ENCODE results near the gene POMT1. TPM values are rescaled to one million over a fixed set of nuclear protein-coding genes. Genes with fewer than 3 reads are reported as not detected.

POMT1 gene
- total RNA-seq, 4 donors from 2014 or later: 33.3 to 45.9 (median 38.0) TPM

- WGBS, 2 donors: 53 to 62% methylated on average over 8 of the region's 8 CpGs
- no peak overlapping the region for H3K27ac ChIP-seq
- H3K9me3 ChIP-seq: no peaks in the 10 kb centered on the region
- TF ChIP-seq EP300 (IDR thresholded peaks at IDR 0.05) (no peak), POLR2A (IDR thresholded peaks at IDR 0.05) (no peak)
- TF ChIP-seq, protein P1, sequence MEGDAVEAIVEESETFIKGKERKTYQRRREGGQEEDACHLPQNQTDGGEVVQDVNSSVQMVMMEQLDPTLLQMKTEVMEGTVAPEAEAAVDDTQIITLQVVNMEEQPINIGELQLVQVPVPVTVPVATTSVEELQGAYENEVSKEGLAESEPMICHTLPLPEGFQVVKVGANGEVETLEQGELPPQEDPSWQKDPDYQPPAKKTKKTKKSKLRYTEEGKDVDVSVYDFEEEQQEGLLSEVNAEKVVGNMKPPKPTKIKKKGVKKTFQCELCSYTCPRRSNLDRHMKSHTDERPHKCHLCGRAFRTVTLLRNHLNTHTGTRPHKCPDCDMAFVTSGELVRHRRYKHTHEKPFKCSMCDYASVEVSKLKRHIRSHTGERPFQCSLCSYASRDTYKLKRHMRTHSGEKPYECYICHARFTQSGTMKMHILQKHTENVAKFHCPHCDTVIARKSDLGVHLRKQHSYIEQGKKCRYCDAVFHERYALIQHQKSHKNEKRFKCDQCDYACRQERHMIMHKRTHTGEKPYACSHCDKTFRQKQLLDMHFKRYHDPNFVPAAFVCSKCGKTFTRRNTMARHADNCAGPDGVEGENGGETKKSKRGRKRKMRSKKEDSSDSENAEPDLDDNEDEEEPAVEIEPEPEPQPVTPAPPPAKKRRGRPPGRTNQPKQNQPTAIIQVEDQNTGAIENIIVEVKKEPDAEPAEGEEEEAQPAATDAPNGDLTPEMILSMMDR (IDR thresholded peaks at IDR 0.05): no peak
- peaks cover 0 to 3% of the 10 kb centered on the region in 2 donors for H3K27me3 ChIP-seq
- peaks cover 0 to 12% (median 9%) of the 10 kb centered on the region in 4 donors for H3K4me1 ChIP-seq
- no peaks in the 10 kb centered on the region for H3K36me3 ChIP-seq
- no peak overlapping the region for H3K4me3 ChIP-seq
- DNase-seq (ENCODE audit: low spot score in 2 of 2): no peak
Measured at GRCh38 chr9:131534721-131535237, 32.1 kb downstream of the POMT1 start.

DNA sequence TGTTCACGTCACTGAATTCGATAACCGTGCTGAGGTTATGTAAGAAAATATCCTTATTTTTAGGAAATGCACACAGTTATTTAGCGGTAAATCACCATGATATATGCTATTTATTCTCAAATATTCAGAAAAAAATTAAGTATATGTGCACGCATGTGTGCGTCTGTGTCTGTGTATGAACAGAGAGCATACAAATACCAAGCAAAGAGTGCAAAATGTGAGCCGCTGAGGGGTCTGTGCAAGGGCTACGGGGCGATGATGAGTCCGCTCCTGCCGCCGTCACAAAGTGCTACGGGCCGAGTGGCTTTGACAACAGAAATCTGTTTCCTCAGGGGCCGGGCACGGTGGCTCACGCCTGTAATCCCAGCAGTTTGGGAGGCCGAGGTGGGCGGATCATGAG is 35.2 kb downstream of the POMT1 start:
- H3K27me3 ChIP-seq: peaks cover 0 to 3% of the 10 kb centered on the region in 2 donors
- peaks cover 0 to 12% (median 5%) of the 10 kb centered on the region in 4 donors for H3K9me3 ChIP-seq
- DNase-seq (ENCODE audit: low spot score in 2 of 2): no peak
- H3K27ac ChIP-seq: no peak overlapping the region
- no peaks in the 10 kb centered on the region for H3K4me1 ChIP-seq
- 93 to 94% methylated on average over 19 of the region's 19 CpGs for WGBS, 2 donors
- TF ChIP-seq, protein P1 (IDR thresholded peaks at IDR 0.05): no peak
- H3K36me3 ChIP-seq: no peaks in the 10 kb centered on the region
- H3K4me3 ChIP-seq: no peak overlapping the region

- 92 to 93% methylated on average over 7 of the region's 7 CpGs for whole genome bisulfite sequencing, 2 donors
- H3K4me1 ChIP-seq: no peaks in the 10 kb centered on the region
- no peak for DNase-seq (ENCODE audit: low spot score in 2 of 2)
- no peak overlapping the region for H3K4me3 ChIP-seq
- H3K27me3 ChIP-seq: peaks cover 0 to 9% of the 10 kb centered on the region in 2 donors
- no peak for TF ChIP-seq EP300 (IDR thresholded peaks at IDR 0.05)
- no peak for TF ChIP-seq POLR2A (IDR thresholded peaks at IDR 0.05)
- TF ChIP-seq, protein P1 (IDR thresholded peaks at IDR 0.05): no peak
- H3K9me3 ChIP-seq: peaks cover 0 to 26% (median 8%) of the 10 kb centered on the region in 4 donors
- H3K36me3 ChIP-seq: no peaks in the 10 kb centered on the region
- H3K27ac ChIP-seq: no peak overlapping the region
Measured at GRCh38 chr9:131539223-131539923, 36.7 kb downstream of the POMT1 start.

DNA sequence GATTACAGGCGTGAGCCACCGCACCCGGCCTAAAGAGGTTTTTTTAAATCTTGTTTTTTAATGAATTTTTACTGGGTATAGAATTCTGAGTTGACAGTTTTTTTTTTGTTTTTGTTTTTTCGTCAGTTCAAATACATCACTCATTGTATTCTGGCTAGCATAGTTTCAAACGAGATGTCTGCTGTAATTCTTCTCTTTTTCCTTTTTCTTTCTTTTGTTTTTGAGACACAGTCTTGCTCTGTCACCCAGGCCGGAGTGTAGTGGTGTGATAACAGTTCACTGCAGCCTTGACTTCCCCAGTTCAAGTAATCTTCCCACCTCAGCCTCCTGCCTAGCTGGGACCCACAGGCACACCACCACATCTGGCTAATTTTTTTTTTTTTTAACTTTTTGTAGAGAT is 40.4 kb downstream of the POMT1 start:
- peaks cover 0 to 36% (median 8%) of the 10 kb centered on the region in 4 donors for H3K9me3 ChIP-seq
- no peaks in the 10 kb centered on the region for H3K36me3 ChIP-seq
- no peak overlapping the region for H3K4me3 ChIP-seq
- TF ChIP-seq EP300 (IDR thresholded peaks at IDR 0.05) (no peak), POLR2A (IDR thresholded peaks at IDR 0.05) (no peak)
- TF ChIP-seq, protein P1 (IDR thresholded peaks at IDR 0.05): no peak
- H3K27me3 ChIP-seq: peaks cover 0 to 47% of the 10 kb centered on the region in 2 donors
- peaks cover 0 to 19% (median 6%) of the 10 kb centered on the region in 4 donors for H3K4me1 ChIP-seq
- 88 to 91% methylated on average over 6 of the region's 6 CpGs for WGBS, 2 donors
- no peak for DNase-seq (ENCODE audit: low spot score in 2 of 2)
- no peak overlapping the region for H3K27ac ChIP-seq

- no peak for DNase-seq (ENCODE audit: low spot score in 2 of 2)
- peak within 1 kb of the TSS in 2 of 4 donors; percentile 5 to 27 for H3K4me3 ChIP-seq
- H3K27me3 ChIP-seq: peaks cover 0 to 61% of the 10 kb centered on the region in 2 donors
- peaks cover 0 to 36% (median 8%) of the 10 kb centered on the region in 4 donors for H3K9me3 ChIP-seq
- no peak within 1 kb of the TSS for H3K27ac ChIP-seq
- peaks cover 0 to 19% (median 6%) of the 10 kb centered on the region in 4 donors for H3K4me1 ChIP-seq
- no peaks in the 10 kb centered on the region for H3K36me3 ChIP-seq
- WGBS, 2 donors: 16 to 24% methylated on average over 35 to 50 of the region's 50 CpGs
- TF ChIP-seq, protein P1 (IDR thresholded peaks at IDR 0.05): no peak
Measured at GRCh38 chr9:131545003-131545785, 42.5 kb downstream of the POMT1 start, which contains the start of gene PRRT1B. PRRT1B (plus strand) TSS chr9:131545523; CDS start chr9:131545616, 93 bp downstream.
